NCI-H1417 (cell line): ENCODE results near the gene CLIC5.
"Not testable (repeated sequence)": the region's sequence is repeated elsewhere in the genome, so short reads cannot be mapped to it uniquely, and the experiment has no call there.

Source experiments
- DNase-seq, 3 experiments: peaks; one replicate each; lab custom pipeline; 2025; lab: John Stamatoyannopoulos, UW

CLIC5 gene

DNA sequence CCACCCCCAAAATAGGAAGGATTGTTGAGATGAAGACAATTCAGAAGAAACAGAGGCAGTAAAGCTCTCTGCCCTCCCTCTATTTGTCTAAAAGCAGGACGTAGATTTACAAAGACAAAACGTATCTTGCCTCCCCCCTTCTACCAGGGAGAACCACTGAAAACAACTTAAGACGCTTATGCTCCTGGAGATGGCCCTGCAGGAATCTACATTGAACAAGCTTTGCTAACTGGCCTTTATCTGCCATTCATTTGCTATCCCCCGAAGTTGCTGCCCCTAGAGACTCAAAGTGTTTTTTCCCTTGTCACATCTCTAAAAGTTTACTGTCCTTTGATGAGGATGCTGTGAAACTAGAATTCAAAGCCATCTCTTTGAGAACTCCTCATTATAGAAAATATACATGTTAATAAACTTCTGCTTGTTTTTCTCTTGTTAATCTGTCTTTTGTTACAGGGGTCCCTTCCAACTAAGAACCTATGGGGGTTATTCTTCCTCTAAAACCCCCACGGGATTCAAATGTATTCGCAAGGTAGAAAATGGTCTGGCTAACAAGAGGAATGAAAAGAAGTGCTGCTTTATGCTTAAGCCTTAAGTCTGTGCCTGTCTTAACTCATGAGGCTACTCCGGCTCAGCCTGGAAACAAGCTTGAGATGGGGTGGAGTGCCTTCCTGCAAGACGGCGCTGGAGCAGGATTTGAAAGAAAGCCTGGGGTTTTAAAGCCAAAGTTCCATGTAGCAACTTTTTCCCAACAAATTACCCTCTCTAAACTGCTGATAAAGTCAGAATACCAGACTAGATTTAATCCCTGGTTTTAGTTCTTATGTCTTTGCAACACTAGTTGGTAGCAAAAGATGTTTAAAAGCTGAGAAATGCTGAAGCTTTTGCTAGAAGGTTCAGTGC is 88.0 kb downstream of the CLIC5 start:
- no peak for DNase-seq

DNA sequence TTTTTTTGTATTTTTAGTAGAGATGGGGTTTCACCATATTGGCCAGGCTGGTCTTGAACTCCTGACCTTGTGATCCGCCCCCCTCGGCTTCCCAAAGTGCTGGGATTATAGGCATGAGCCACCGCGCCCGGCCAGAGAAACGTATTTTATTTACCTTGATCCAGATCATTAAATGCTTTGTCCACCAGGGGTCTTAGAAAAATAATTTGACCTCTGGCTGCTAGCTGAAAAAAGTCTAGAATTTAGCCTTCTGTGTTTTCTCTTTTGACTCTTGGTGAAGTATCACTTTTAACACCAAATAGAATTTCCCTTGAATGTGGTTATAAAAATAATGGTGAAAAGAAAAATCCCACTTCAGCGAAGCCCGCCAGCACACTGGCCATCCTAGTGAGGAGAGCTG is 89.2 kb downstream of the CLIC5 start:
- not testable (repeated sequence) for DNase-seq

DNA sequence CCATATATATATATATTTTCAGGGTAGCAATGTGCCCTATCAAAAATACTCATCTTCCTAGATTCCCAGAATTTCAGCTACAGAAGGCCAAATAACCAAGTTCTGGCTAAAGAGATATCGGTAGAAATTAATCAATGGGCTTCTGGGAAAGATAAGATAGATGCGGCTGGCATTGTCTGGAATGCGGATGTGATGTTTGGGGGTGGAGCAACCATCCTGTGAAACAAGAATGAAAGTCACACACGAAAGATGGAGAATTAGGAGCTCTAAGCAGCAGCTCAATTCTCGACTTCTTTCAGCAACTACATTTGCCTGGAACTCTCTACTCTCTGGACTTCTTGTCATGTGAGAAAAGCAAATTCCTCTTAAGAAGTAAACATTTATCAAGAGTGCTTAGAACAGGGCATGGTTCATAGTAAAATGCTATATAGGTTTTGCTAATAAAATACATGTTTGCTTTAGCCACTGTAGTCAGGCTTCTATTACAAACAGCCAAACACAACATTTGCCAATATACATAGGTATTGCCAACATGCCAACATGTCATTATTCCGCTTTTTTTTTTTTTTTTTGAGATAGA is 90.8 kb downstream of the CLIC5 start:
- DNase-seq, result no peak

- no peak for DNase-seq
Measured at GRCh38 chr6:45923831-45924391, 91.7 kb downstream of the CLIC5 start.

DNA sequence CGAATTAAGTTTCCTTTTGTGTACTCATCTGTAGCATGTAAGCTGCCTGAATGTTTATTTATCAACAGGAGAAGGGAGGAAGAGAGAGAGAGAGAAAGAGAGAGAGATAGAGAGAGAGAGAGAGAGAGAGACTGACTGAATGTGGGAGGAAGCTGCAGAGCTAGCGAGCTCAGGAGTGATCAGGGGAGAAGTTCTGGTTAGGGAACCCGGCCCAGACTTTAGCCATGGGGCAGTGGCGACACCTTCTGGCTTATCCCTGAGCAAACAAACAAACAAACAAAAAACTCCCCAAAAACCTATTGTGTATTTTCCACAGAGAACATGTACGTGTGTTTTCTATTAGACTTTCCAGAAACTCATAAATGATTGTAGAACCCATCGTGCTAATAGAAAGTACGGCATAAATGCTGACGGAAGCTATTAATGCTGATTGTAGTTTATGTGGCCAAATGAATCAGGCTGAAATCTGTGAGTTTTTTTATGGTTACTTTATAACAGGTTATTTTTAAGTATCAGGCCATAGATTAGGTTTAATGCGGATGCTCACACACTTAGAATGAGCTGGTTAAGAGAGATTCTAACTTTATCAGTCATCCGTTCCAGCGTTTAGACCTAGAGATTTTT is 92.8 kb downstream of the CLIC5 start:
- peak; percentile 33 to 67 (median 56) for DNase-seq

DNA sequence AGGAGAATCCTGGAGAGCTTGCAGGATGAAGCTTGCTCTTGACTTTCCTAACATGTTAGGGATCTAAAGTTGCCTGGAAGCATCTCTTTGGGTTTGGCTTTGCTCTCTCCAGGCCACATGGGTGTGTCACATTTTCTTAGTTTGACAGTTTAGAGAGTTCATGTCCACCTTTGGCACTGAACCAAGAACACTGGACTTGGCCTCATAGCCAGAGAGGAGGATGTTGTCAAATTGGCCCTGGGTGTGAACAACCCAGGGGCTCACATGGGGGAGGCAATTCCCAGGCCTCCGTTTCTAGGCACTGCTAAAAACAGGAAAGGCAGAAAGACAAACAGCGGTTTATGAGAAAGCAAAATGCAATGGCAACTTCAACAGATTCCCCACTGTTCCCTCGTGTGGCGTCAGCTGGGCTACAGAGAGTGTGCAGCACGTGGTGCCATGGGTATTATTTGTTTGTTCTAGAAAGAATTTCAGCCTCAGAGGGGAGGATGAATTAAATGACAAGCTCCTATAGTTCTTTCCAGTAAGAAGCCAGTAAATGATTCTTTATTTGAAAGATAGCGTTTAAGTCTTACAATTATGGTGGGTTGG is 93.9 kb downstream of the CLIC5 start:
- peak in 1 of 3 experiments; percentile 33 for DNase-seq

DNA sequence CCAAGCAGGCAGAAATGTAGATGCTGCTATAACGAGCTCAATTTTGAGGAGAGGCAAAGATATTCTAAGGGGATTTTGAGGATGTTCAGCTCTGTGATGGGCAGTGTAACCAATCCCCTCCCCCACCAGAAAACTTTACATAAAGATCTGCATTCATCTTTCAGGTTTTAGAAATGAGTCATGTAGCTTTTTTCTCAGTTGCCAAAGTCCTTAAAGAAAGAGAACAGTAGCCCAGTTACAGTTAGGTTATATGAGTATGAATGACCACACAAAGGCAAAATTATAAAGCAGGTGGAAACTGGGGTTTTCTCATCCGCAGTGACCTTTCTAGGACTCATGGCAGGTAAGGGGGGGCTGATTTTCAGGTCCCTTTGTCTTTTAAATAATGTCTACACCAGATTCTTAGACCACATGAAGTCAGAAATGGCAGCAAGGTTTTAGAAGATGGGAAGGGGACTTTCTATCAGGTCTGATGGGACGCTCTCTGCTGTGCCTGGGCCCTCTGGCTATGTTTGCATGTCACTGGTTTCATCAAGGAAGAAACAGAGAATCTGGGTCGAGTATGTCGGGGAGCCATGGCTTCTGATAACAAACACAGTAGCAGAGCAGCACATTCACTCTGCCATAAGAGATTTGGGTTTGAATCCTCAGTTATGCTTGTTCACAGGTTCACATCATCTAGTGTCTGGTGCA is 94.7 kb downstream of the CLIC5 start:
- no peak for DNase-seq

- no peak for DNase-seq
Measured at GRCh38 chr6:45917439-45917838, 98.2 kb downstream of the CLIC5 start.

- no peak for DNase-seq
Measured at GRCh38 chr6:45916692-45917091, 99.0 kb downstream of the CLIC5 start.

GRCh38 chr6:45915780-45916468 is 99.7 kb downstream of the CLIC5 start:
- DNase-seq, result no peak

DNA sequence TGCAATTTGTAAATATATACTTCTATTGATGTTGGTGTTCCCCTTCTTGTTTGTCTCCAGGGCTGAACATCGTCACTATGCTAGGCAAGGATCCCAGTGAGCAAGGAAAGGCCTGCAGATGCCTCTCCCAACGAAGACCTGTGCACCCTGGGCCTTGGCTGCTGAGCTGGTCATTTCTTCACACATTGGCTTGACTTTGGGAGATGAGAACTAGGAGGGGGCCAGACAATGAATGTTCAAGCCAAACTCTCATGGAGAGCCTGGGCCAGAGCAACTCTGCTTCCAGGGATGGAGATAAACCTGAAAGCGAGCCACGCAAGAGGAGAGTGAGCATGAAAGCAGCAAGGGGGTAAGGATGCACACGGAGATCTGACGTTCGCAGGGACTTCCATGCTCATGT is 104.0 kb downstream of the CLIC5 start:
- DNase-seq, result no peak

GRCh38 chr6:45903959-45904358 is 111.7 kb downstream of the CLIC5 start:
- DNase-seq, result no peak

- DNase-seq, result no peak
Measured at GRCh38 chr6:45902984-45903383, 112.7 kb downstream of the CLIC5 start.

GRCh38 chr6:45901767-45902650 is 113.7 kb downstream of the CLIC5 start:
- DNase-seq, result no peak

DNA sequence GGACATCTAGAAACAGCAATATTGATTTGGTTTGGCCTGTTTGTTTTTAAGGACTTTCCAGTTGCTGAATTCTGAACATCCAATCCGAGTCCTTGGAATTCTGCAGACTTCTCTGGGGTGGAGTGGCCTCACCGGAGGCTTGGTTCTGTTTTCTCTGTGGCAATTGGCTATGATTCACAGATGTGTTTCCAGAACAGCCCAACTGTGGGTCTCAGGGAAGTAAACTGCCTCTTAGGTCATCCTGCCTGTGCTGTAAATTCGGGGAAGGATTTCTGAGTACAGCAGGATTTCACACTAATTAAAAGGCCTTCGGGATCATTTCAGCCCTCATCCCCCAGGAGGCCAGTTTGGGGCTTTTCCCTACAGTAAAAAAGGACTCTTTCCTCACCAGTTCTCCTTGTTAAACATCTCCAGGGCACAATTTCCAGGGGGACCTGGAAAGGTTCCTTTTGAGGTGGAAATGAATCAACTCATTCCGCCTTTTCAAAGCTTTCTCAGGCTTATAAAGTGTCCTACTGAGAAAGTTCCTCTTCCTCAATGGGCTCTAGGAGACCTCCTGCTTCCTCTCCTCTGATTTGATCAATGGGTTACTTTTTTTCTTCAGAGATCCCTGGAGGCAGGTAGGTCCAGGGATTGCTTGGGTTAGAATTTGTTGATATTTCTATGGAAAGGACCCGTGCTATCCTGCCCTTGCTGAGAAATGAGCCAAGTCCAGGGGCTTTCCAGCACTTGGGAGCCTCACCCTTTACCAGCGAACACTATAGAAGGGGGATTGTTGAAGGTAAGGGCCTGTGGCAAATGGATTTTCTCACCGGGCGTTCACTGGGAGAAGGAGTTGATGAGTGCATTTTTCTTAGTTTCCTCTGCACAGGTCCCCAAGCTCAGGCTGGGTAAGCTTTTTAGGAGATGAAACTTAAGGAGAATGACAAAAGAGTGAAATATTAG is 114.6 kb downstream of the CLIC5 start:
- DNase-seq, result no peak

DNA sequence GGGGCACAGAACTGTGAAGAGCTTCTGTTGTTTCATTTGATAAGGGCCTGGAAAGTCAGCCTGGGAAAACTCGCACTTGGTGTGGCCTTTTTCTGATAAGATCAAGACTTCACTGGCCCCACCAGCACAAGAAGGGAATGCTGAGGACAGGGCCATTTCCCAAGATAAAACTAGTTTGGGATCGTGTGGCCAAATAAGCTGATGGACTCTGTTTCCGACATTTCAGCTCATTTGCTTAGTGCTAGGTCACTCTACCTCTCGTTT is 116.0 kb downstream of the CLIC5 start:
- DNase-seq, result no peak

DNA sequence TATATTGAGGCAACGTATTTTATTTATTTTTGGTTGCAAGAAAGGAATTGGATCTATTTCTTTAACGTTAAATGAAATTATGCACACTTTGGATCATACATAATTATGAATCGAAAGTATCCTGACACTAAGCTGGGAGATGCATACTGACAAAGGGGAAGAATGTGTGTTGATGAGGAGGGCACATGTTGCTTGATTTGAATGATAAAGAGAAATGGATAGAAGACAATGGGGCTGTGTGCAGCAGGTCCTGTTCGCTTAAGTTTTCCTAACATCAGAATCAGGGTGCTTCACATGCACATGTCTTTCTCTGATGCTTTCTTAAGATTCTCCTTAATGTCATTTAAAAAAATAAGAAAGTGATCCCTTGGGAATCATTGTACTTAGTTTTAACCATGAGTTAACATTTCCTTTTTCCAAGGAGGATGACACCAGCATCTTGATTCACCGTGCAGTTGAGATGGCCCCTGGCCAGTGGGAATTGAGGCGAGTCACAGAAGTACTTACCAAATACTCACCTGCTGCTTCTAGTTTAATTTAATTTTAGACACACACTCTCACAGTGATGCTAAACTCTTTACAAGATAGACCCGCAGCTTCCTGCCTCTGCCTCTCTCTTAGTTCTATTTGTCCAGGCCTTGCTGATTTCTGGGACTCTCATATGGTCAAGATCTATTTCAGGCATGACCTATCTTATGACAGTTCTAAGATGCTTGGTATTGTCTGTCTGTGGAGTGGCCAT is 116.5 kb downstream of the CLIC5 start:
- peak in 1 of 3 experiments; percentile 18 for DNase-seq

DNA sequence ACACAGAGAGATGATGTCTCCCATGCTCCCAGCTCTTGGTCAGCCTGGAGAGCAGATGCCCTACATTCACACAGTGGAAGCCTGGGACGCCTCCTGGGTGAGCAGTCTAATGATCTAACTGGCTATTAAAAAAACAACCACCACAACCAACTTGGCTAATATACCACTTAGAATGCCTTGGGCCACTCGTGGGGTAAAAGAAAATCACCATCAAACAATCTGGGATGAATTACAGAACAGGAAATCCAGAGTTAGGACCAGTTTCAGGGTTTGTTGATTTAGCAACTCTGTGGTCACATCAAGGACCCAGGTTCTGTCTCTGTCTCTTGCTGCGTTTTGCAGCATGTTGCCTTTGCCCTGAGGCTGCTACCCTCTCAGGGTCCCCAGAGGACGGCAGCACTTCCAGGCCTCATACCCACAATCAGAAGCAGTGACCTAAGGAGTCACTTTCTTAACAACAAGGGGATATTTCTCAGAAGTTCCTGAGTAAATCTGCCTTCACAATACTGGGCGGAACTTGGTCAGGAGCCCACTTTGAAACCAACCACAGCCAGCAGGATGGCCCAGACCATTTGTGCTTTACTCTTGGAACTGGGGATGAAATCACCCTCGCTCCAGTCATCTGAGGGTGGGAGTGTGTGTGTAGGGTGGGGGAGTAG is 118.7 kb downstream of the CLIC5 start:
- DNase-seq, result peak in 1 of 3 experiments; percentile 14
